ENCODE data around the gene PKP1.

PKP1 gene

DNA sequence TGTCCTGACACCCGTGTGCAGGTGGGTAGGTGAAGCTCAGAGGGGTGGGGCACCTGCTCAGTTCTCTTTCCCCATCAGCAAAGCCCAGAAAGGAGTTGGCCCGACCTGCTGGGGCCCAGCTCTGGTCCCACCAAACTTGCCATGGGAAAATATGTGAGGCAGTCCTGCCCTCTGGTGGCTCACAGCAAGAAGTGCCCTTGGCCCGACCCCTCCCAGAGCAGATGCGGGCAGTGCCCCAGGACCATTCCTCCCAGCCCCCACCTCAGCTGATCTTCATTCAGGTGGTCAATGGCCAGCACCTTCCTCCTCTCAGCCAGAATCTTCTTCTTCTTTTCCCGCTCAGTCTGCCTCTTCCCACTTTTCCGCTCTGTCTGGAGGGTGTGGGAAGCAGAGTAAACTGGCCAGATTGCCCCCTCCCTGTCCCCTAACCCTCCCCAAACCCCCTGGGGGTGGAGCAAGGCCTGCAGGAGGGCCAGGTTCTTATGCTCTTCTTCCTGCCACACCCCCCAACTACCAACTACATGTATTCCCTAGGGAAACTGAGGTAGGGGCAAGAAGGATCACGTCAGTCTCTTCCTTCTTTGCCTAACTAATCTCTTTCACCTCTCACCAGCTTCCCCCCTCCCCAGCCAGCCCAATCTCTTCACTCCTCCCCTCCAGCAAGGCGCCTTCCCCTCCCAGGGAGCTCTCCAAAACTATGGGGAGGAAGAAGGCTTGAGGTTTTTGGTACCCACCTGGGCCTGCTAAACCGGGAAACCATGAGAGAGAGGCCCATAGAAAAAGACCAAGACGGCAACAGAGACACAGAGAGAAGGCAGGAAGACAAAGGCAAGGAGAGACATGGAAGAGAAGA is 78.6 kb downstream of the PKP1 start:
- no peak for ATAC-seq
- no peaks in the 10 kb centered on the region for H3K9me3 Mint-ChIP-seq
- no peaks in the 10 kb centered on the region for H3K4me1 Mint-ChIP-seq
- H3K4me3 Mint-ChIP-seq = no peak overlapping the region
- no peaks in the 10 kb centered on the region for H3K36me3 Mint-ChIP-seq
- H3K27me3 Mint-ChIP-seq = peaks cover 45% of the 10 kb centered on the region
- H3K27ac Mint-ChIP-seq = no peak overlapping the region

DNA sequence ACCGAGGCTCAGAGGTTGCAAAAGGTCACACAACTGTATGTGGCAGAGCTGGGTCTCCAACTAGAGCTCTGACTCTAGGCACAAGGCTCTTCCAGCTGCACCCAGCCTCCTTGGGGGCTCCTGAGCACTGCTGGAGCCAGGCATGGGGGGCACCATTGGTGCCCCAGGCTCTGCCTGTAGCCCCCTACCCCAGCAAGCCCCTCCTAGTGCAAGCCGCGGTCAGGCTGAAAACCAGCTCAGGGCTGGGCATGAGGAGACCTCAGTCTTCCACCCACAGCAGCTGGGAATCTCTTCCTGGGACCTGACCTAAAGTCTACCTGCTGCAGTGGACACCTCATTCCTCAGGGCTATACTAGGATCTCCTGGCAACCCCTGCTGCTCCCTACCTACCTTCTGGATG is 79.6 kb downstream of the PKP1 start:
- Mint-ChIP-seq H3K4me3 (no peak overlapping the region), H3K4me1 (no peaks in the 10 kb centered on the region), H3K36me3 (no peaks in the 10 kb centered on the region), H3K27ac (no peak overlapping the region), H3K9me3 (no peaks in the 10 kb centered on the region), H3K27me3 (peaks cover 55% of the 10 kb centered on the region)
- no peak for ATAC-seq

DNA sequence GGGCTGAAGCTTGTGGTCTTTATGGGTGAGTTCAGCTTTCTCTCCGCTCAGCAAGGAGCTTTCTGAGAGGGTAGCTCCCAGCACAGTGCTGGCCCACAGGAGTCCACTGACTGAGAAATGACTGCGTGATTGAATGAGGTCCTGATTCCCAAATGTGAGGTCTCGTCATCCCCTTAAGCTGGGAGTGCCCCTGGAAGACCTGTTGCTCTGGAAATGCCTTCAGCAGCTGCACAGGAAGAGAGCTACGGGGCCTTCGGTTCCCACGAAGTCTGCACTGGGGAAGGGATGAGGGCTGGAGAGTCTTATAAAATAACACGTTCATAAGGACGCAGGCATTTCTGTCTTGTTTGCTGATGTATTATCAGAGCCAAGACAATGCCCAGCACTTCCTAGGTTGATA is 80.2 kb downstream of the PKP1 start:
- no peak for ATAC-seq
- H3K27me3 Mint-ChIP-seq = peaks cover 59% of the 10 kb centered on the region

DNA sequence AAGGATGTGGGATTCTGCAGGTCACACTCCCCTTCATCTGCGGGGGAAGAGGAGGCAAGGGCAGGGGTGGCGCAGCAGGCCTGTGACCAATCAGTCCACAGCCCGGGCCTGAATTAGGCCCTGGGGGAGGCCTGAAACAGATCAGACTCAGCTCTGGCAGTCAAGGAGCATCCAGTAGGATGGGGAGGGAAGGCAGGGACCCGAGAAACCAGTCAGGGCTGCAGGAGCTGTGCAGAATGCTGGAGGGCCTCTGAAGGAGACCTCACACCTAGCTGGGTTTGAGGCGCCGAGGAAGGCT is 81.5 kb downstream of the PKP1 start:
- Mint-ChIP-seq H3K4me1 (no peaks in the 10 kb centered on the region), H3K27ac (no peak overlapping the region), H3K4me3 (no peak overlapping the region), H3K27me3 (peaks cover 58% of the 10 kb centered on the region), H3K9me3 (no peaks in the 10 kb centered on the region), H3K36me3 (no peaks in the 10 kb centered on the region)
- no peak for ATAC-seq

More for the DNA sequence above, 80.2 kb downstream of the PKP1 start:
- Mint-ChIP-seq H3K36me3 (no peaks in the 10 kb centered on the region), H3K4me3 (no peak overlapping the region), H3K27ac (no peak overlapping the region), H3K4me1 (no peaks in the 10 kb centered on the region), H3K9me3 (no peaks in the 10 kb centered on the region)

DNA sequence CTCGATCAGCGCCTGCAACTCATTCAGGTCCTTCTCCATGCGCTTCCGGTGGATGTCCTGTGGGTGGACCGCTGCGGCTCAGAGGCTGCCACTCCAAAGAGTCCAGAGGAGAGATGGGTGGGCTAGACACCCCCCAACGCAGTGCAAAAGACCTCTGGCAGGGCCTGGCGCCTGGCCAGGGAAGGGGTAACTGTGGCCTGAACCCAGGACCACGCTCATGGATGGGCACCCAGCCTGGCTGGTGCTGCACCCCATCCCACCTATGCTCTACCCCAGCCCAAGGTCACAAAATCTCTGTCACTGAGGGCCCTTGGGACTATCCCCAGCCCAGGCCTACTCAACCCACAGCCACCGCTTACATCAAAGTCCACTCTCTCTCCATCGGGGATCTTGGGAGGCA is 81.9 kb downstream of the PKP1 start:
- Mint-ChIP-seq H3K4me3 (no peak overlapping the region), H3K27me3 (peaks cover 56% of the 10 kb centered on the region), H3K27ac (no peak overlapping the region), H3K4me1 (no peaks in the 10 kb centered on the region), H3K9me3 (no peaks in the 10 kb centered on the region), H3K36me3 (no peaks in the 10 kb centered on the region)
- no peak for ATAC-seq

DNA sequence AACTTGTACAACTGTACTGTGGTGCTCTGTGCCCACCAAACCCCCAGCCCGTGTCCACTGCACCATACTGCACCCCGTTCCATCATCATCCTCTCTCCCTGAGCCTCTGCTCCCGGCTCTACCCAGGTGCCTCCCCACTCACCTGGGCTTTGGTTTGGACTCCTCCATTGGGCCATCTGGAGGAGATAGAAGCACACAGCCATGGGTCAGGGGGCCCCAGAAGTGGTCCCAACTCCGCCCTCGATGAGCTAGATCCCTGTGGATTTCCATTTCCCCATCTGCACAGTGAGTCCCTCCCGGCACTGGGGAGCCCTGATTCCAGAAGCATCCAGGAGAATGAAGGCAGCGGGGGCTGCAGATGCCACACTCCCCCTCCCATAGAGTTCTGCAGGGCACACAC is 83.4 kb downstream of the PKP1 start:
- H3K4me3 Mint-ChIP-seq = no peak overlapping the region
- H3K27me3 Mint-ChIP-seq = peaks cover 65% of the 10 kb centered on the region
- no peaks in the 10 kb centered on the region for H3K9me3 Mint-ChIP-seq
- H3K27ac Mint-ChIP-seq = no peak overlapping the region
- no peaks in the 10 kb centered on the region for H3K36me3 Mint-ChIP-seq
- no peaks in the 10 kb centered on the region for H3K4me1 Mint-ChIP-seq
- ATAC-seq = no peak

DNA sequence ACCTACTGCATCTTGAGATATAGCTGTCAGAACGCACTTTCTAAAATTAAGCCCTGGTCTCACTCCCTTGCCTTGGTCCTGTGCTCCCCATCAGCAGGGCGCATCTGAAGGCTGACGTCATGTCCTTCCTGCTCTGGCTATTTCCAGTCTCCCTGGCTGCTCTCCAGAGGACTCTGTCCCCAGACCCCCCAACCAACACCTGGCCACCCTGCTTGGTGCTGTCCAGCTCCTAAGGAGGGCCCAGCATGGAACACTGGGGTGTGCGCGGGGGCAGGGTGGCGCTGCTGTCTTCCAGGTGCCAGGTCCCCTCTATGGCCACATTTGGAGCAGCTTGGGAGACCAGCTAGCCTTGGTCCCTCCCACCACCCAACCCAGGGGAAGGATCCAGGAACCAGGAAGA is 85.9 kb downstream of the PKP1 start:
- Mint-ChIP-seq H3K27me3 (peaks cover 45% of the 10 kb centered on the region), H3K36me3 (no peaks in the 10 kb centered on the region), H3K4me1 (no peaks in the 10 kb centered on the region), H3K27ac (no peak overlapping the region), H3K9me3 (no peaks in the 10 kb centered on the region), H3K4me3 (no peak overlapping the region)
- ATAC-seq = no peak

DNA sequence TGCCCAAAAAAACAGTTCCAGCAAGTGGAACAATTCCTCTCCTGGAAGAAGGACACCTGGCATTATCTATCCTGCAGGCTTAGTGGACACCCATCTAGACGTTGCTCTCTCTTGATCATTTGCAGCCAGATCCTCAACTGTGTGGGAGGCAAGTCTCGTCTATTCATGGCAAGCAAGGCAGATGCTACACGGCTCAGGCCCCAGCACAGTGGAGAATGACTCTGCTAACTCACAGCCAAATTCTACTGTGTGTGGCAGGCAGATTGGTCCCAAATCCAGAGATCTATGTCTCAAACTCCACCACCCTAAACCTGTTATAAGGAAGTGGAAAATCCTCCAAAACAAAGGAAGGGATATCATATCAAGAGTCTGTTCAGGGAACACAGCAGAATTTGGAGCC is 87.2 kb downstream of the PKP1 start:
- no peak overlapping the region for H3K27ac Mint-ChIP-seq
- ATAC-seq = no peak
- no peak overlapping the region for H3K4me3 Mint-ChIP-seq
- peaks cover 52% of the 10 kb centered on the region for H3K27me3 Mint-ChIP-seq
- H3K4me1 Mint-ChIP-seq = no peaks in the 10 kb centered on the region
- H3K36me3 Mint-ChIP-seq = no peaks in the 10 kb centered on the region
- H3K9me3 Mint-ChIP-seq = no peaks in the 10 kb centered on the region

DNA sequence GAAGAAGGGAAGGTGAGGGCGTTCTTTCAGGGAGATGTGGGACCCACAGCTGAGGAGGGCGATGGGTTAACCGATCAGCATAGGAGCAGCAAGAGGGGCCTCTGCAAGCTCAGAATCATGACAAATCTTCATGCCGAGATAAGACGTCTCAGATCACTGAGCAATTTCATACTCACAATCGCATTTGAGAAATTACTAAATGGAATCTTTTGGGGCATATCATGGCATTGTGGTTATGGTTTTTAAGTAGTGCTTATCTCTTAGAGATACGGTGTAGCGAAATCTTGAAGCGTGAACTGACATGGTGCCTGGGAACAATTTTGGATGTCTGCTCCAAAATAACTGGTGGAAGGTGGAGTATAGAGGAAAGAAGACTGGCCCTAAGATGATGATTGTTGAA is 88.0 kb downstream of the PKP1 start:
- H3K27ac Mint-ChIP-seq = no peak overlapping the region
- no peak overlapping the region for H3K4me3 Mint-ChIP-seq
- H3K9me3 Mint-ChIP-seq = no peaks in the 10 kb centered on the region
- H3K27me3 Mint-ChIP-seq = peaks cover 59% of the 10 kb centered on the region
- no peaks in the 10 kb centered on the region for H3K4me1 Mint-ChIP-seq
- H3K36me3 Mint-ChIP-seq = no peaks in the 10 kb centered on the region
- ATAC-seq = no peak

DNA sequence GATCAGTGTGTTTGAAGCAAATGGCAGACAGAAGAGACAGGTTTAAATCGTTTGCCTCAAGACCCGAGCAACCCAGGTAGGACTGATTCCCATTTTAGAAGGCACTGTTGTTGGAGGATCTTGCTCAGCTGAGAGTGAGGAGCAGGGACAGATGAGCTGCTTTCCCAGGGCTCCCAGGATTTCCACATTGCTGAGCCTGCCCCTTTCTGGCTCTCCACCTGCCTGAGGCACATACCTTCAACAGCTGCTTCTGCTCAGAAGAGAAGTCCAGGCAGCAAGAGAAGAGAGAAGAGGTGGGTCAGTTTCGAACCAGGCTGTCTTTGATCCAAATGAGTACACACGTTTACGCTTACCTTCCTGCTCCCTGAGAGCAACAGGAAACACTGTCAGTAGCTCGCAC is 88.5 kb downstream of the PKP1 start:
- H3K9me3 Mint-ChIP-seq = no peaks in the 10 kb centered on the region
- ATAC-seq = no peak
- no peak overlapping the region for H3K4me3 Mint-ChIP-seq
- no peaks in the 10 kb centered on the region for H3K36me3 Mint-ChIP-seq
- no peak overlapping the region for H3K27ac Mint-ChIP-seq
- H3K4me1 Mint-ChIP-seq = no peaks in the 10 kb centered on the region
- H3K27me3 Mint-ChIP-seq = peaks cover 58% of the 10 kb centered on the region

DNA sequence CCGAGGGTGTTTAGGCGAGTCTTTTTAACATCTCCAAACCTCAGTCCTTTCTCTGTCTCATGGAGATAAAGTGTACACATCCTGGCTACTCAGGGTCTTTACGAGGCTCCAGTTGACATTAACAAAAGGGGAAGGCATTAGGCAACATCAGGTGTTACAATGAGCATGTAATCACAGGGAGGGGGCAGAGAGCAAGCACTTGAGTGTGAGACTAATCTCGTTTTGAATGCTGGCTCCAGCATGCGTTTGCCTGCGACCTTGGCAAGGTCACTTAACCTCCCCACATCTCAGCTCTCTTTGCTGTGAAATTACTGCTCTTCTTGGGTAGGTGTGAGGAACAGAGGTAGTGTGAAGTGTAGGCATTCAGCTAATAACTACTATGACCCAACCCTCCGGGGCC is 91.1 kb downstream of the PKP1 start:
- no peak for ATAC-seq
- no peaks in the 10 kb centered on the region for H3K36me3 Mint-ChIP-seq
- no peak overlapping the region for H3K27ac Mint-ChIP-seq
- no peak overlapping the region for H3K4me3 Mint-ChIP-seq
- H3K4me1 Mint-ChIP-seq = no peaks in the 10 kb centered on the region
- peaks cover 40% of the 10 kb centered on the region for H3K27me3 Mint-ChIP-seq
- H3K9me3 Mint-ChIP-seq = no peaks in the 10 kb centered on the region

DNA sequence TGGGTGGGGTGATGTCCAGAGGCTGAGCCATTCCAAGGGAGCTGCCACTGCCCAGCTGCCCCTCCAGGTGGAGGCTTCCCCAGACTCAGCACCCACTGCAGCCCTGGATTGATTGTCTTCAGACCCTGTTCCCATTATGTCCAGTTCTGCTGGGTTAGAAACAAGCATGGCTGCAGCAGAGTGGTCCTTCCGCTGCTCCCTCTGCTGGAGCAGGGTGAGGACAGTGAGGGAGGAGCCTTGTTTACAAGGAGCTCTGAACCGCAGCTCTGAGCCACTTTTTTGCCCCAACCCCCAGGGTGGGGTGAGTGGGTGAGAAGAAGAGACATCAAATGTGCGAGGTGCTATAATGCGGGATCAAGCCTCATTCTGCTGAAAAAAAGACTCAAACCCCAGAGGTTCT is 91.9 kb downstream of the PKP1 start:
- no peaks in the 10 kb centered on the region for H3K9me3 Mint-ChIP-seq
- H3K27me3 Mint-ChIP-seq = peaks cover 38% of the 10 kb centered on the region
- no peaks in the 10 kb centered on the region for H3K36me3 Mint-ChIP-seq
- no peak overlapping the region for H3K27ac Mint-ChIP-seq
- no peaks in the 10 kb centered on the region for H3K4me1 Mint-ChIP-seq
- ATAC-seq = no peak
- no peak overlapping the region for H3K4me3 Mint-ChIP-seq

DNA sequence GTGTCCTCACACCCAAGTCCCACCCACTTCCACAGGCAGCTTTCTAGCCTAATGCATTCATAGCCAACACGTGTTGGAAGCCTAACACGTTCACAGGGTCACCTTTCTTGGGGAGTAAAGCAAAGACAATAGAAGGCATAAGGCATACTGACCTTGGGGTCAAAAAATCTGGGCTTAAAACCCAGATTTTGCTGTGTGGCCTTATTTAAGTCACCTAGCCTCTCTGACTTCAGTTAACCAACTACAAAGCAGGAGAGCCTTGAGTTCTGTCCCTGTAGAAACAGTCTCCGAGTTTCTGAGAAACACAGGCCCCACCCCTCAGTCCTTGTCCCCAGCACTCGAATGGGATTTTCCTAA is 92.8 kb downstream of the PKP1 start:
- Mint-ChIP-seq H3K9me3 (no peaks in the 10 kb centered on the region), H3K36me3 (no peaks in the 10 kb centered on the region), H3K27me3 (peaks cover 42% of the 10 kb centered on the region), H3K4me3 (no peak overlapping the region), H3K4me1 (no peaks in the 10 kb centered on the region), H3K27ac (no peak overlapping the region)
- ATAC-seq = no peak

DNA sequence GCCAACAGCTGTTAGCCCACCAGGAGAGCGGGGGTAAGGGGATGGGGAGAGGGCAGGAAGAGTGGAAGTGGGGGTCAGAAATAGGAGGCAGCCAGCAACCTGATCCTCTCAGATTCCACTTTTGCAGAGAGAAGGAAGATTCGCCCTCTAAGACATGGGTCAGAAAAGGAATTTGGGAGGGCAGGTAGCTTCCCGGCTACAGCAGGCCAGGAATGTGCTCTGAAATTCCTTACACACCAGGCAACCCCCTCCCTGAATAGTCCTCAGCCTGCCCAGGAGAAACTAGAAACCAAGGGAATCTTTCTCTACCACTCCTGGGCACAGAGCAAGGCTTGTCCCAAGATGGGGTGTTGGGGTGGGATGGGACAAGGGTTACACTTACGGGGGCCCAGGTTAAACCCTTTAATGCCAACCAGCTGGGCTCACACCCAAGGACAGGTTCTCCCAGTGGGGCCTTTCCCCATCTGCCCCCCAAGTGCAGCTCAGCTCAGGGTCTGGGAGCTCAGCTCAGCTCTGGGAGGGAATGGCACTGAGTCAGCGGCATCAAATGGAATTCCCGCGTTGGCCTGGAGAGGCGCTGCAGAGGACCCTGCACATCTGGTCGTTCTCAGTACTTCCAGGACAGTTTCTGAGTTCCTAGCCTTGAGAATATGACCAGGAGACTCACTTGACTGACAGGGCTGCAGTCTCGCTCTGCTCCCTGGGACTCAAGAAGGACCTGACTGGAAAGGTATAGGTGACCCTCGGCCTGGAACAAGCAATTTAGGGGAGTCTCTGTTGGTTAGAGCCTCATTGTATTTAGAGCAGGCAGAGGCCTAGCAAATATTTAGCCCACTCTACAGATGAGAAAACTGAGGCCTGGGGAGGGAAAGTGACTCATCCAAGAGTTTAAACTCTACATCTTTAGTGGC is 93.4 kb downstream of the PKP1 start:
- no peak overlapping the region for H3K4me3 Mint-ChIP-seq
- H3K4me1 Mint-ChIP-seq = no peaks in the 10 kb centered on the region
- peaks cover 43% of the 10 kb centered on the region for H3K27me3 Mint-ChIP-seq
- no peaks in the 10 kb centered on the region for H3K9me3 Mint-ChIP-seq
- H3K27ac Mint-ChIP-seq = no peak overlapping the region
- ATAC-seq = no peak
- H3K36me3 Mint-ChIP-seq = no peaks in the 10 kb centered on the region

DNA sequence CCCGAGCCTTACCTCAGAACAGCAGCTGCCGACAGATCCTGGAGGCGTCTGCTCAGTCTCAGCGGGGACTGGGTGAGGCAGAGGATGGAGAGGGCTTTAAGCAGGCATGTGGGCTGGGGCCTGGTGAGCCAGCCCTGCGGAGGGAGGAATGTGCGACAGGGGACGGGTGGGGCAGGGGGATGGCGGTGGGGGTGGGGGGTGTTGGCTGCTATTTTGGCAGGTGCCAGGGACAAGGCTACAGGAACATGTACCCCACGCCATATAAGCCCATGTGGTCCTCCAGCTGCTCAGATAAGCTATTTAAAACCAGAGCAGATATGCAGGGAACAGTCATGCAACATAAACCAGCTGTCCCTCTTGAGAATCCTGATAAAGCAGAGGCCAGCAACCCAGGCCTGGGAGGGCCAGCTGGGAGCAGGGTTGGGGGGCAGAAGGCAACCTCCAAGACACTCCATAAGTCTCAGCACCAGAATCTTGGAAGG is 94.3 kb downstream of the PKP1 start, which contains the start of gene TNNT2:
TNNT2 (minus strand) TSS at position 70 of the 482 bp plus-strand sequence. CDS start 4,426 bp downstream, outside the sequence.
- Mint-ChIP-seq H3K36me3 (no peaks in the 10 kb centered on the region), H3K4me3 (no peak within 1 kb of the TSS), H3K9me3 (no peaks in the 10 kb centered on the region), H3K27me3 (peaks cover 50% of the 10 kb centered on the region), H3K4me1 (no peaks in the 10 kb centered on the region), H3K27ac (no peak within 1 kb of the TSS)
- ATAC-seq = no peak

DNA sequence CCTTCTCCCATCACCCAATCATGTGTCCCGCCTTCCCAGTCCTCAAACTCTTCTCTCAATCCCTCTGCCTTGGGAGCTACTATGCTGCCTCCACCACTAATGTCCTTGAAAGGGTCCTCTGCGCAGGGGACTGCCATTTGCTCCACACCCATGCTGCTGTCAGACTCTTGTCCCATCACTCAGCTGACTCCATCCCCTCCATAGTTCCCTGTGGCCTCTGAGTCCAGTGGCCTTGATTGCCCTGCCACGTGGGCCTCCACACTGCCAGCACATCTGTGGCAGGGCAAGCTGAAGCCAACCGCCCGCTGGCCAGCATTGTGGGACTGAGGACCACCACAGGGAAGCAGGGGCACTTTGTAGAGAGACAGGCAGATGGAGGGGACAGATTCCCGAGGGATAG is 95.5 kb downstream of the PKP1 start:
- H3K4me1 Mint-ChIP-seq = no peaks in the 10 kb centered on the region
- no peaks in the 10 kb centered on the region for H3K9me3 Mint-ChIP-seq
- no peak overlapping the region for H3K4me3 Mint-ChIP-seq
- H3K27me3 Mint-ChIP-seq = peaks cover 61% of the 10 kb centered on the region
- no peak for ATAC-seq
- H3K36me3 Mint-ChIP-seq = no peaks in the 10 kb centered on the region
- H3K27ac Mint-ChIP-seq = no peak overlapping the region
